NCI-H1436 treated with DMSO at 0.1 percent for 48 hours (cell line): ENCODE measurements around the gene HEMGN.

Source experiments
- DNase-seq: peaks from one replicate; lab custom pipeline; 2025; lab: John Stamatoyannopoulos, UW

HEMGN gene

GRCh38 chr9:97930972-97931371, 7.0 kb downstream of the HEMGN start:
- no peak for DNase-seq

- DNase-seq: no peak
Measured at GRCh38 chr9:97928986-97929604, 8.9 kb downstream of the HEMGN start.

DNA sequence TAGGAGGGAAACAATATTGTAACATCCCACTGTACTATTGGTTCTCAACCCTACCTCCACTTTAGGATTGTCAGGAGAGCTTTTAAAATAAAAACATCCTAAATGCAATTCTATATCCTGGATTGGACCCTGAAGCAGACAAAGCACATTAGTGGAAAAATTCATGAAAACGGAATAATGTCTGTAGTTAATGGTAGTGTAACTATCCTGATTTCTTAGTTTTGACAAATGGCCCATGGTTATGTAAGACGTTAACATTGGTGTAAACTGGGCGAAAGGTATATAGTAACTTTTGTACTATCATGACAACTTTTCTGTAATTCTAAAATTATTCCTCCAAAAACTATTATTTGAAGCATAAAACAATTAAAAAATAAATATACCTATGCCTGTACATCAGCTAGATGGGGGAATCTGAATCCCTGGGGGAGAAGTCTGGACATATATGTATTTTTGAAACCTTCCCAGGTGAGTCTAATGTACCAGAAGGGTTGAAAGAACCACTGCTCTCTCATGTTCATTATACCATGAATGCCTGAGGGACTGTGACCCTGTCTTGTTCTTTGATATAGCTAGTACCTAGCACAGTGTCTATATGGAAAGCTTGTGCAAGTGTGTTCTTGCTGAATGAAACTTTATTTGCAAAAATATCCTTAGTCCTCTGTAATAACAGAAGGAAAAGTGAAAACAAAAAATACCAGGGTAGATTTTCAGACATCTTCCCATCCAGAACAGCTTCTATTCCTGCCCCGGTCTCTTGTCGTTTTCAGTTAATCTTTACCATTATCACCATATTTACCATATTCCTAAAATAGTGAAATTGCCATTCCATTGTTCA, 12.3 kb downstream of the HEMGN start:
- no peak for DNase-seq

- DNase-seq: no peak
Measured at GRCh38 chr9:97924386-97924785, 13.6 kb downstream of the HEMGN start.

- DNase-seq: peak; percentile 55
Measured at GRCh38 chr9:97923529-97924108, 14.4 kb downstream of the HEMGN start.

GRCh38 chr9:97921959-97922724, 15.8 kb downstream of the HEMGN start, which contains the start of gene TRMO:
Gene TRMO, minus strand, starts transcription at chr9:97922500. Its CDS starts 7 bp downstream, at chr9:97922493.
- peak; percentile 89 for DNase-seq

- no peak for DNase-seq
Measured at GRCh38 chr9:97919217-97919813, 18.7 kb downstream of the HEMGN start.

DNA sequence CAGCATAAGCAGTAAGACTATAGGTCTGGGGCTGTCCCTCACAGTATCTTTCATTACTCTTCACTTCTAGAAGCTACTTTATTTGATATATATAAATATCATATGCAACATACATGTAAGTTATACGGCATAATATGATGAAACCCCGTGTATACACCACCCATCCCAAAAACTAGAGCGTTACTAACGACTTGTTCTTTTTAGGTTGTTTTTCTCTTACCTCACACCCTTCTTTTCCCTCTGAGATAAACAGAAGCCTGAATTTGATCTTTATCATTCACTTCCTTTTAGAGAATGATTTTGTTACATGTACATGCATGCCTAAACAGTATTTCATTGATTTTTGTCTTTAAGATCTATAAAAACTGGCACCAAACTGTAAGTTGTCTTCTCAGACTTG, 19.4 kb downstream of the HEMGN start:
- DNase-seq: no peak

DNA sequence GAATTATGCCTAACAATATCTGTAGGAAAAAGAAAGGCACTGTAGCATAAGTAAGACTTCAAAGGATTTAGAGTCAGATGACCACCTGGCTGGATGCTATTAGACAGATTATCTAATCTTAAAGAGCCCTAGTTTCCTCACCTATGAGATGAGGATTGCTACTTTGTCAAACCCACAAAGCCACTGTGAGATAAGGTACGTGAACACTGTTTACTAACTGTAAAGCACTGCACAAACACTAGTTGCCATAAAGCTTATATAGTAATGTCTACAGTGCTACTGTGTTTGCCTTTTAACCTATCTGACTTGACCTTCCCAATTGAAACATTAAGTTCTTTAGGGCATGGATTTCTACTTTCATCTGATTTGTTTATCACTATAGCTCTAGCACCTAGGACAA, 26.0 kb downstream of the HEMGN start:
- DNase-seq: no peak

DNA sequence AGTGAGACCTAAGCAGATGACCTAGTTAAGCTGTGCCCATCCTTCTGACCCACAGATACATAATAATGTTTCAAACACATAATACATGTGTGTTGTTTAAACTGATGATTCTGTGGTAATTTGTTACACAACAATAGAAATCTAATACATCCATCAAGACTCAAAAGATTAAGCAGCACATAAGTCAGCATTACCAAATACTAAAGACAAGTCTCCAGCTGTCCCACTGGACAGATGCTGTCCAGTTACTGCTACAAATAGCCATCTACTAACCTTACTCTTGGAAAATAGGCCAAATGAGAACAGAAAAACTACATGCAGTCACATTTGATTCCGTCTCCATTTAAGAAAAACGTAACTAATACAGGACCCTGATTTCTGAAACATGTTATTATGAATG, 26.4 kb downstream of the HEMGN start:
- no peak for DNase-seq

GRCh38 chr9:97910357-97910756, 27.6 kb downstream of the HEMGN start:
- no peak for DNase-seq

DNA sequence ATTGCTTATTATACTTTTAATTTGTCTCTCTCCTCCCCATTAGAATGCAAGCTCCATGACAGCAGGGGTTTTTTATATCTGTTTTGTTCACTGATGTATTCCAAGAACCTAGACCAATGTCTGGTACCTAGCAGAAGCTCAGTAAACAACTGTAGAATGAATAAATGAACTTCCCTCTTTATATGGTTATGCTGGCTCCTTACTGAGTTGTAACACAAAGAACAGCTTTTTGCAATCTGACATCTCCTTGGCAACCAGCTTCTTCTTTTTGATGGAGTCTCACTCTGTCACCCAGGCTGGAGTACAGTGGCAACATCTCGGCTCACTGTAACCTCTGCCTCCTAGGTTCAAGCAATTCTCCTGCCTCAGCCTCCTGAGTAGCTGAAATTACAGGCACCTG, 29.3 kb downstream of the HEMGN start:
- DNase-seq: no peak

- no peak for DNase-seq
Measured at GRCh38 chr9:97907632-97908031, 30.3 kb downstream of the HEMGN start.

DNA sequence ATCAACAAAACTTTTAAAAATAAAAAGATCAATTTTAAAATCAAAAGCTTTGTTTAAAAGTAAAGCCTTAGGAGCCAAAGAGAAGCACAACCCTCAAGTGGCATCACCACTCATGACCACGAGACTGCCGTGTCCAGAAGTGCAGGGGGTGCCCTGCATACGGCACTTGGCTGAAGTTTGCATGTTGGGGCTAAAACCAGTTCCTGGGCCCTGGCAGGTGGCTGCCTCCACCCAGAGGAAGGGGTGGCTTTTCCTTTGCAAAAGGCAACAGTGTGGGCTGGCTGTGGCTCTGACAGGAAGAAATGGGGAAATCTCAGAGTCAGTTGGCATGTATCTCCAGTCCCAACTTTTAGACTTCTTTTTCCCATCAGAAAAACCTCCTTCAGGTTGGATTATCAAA, 30.9 kb downstream of the HEMGN start:
- DNase-seq: no peak

GRCh38 chr9:97906236-97906831, 31.6 kb downstream of the HEMGN start:
- no peak for DNase-seq

GRCh38 chr9:97905228-97905627, 32.7 kb downstream of the HEMGN start:
- no peak for DNase-seq

GRCh38 chr9:97904725-97905124, 33.2 kb downstream of the HEMGN start:
- DNase-seq: no peak

- DNase-seq: no peak
Measured at GRCh38 chr9:97903177-97903576, 34.8 kb downstream of the HEMGN start.

DNA sequence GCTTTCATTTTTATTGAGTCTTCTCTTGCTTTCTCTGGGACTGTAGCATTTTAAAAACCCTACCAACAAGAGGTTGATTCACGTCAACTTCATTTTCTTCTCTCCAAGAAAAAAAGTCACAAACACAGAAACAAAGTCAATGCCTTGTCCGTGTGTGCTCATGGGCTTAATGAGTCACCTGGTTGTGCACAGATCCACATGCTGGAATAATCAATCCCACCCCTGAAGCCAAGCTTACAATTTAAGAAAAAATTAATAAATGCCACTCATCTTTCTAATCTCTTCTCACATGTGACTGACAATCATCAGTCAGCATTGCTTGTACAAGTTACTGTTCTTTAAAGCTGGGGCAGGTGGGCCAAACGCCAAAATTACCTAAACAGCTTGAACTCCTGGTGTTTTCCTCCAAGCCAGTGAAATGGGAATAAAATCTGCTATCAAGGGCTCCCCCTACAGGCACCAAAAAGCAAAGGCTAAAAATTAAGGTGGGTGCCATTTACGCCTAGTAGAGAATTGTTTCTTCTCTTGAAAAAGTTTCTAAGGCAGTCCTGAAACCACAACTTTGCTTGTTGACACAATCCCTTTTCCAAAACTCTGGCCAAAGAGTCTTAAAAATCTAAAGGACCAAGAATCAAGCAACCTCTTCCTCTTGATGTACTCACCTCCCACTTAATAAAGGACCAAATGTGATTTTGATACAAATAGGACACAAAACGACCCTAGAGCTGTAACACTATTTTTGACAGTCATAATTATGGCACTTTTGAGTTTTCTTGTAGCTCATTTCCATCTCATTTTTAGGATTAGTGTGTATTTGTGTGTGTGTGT, 37.0 kb downstream of the HEMGN start:
- no peak for DNase-seq

- no peak for DNase-seq
Measured at GRCh38 chr9:97900103-97900737, 37.8 kb downstream of the HEMGN start.
